ENCODE data around the gene PSENEN.

The PSENEN gene

DNA sequence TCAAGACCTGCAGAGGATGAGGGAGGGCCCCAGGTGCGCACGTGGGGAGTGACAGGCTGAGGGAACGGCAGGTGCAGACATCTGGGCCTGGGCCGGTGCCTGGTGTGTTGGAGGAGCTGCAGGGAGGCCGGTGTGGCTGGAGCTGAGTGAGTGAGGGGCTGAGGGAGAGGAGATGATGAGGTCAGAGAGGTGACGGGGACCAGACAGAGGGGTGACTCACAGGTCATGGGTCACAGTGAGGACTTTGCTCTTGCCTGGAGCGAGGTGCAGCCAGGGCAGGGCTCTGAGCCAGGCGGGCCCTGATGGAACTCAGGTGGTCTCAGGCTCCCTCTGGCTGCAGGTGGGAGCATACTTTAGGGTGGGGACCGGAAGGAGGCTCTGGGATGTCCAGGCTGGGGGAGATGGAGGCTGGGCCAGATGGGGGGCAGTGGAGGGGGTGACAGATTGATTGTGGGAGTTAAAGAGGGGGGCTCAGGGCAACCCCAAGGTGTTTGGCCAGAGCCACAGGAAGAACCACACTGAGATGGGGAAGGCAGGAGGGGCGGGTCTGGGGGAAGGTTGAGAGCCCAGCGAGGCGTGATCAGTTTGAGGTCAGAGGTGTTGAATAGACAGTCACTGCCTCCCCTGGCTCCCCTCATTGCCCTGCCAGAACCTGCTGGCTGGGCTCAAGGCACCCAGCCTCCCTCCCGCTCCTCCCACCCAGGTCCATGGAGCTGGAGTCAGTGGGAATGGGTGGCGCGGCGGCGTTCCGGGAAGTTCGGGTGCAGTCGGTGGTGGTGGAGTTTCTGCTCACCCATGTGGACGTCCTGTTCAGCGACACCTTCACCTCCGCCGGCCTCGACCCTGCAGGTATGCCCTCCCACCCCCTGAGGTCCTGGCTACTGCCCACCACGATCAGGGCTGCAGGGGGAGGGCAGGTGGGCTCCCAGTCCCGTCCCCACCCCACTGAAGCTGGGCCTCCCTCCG is 38.3 kb downstream of the PSENEN start:
- no peaks in the 10 kb centered on the region for H3K27me3 ChIP-seq (ENCODE audit: control insufficient read depth, insufficient read depth, low read length)
- H3K4me3 ChIP-seq (ENCODE audit: low read length), result no peak overlapping the region
- no peaks in the 10 kb centered on the region for H3K9me3 ChIP-seq (replicated peaks; ENCODE audit: low read length)
- no peaks in the 10 kb centered on the region for H3K4me1 ChIP-seq (ENCODE audit: control insufficient read depth, insufficient read depth, low read length)
- no peak overlapping the region for H3K9ac ChIP-seq (ENCODE audit: low read depth, low read length)
- H3K36me3 ChIP-seq (ENCODE audit: insufficient read depth, low read length), result peaks cover 3% of the 10 kb centered on the region
- no peak overlapping the region for H3K4me2 ChIP-seq (ENCODE audit: low read length)

- Histone ChIP-seq H3K4me3 (ENCODE audit: low read length) (no peak overlapping the region), H3K9me3 (replicated peaks; ENCODE audit: low read length) (no peaks in the 10 kb centered on the region), H3K4me1 (ENCODE audit: control insufficient read depth, insufficient read depth, low read length) (no peaks in the 10 kb centered on the region), H3K4me2 (ENCODE audit: low read length) (no peak overlapping the region), H3K36me3 (ENCODE audit: insufficient read depth, low read length) (peaks cover 3% of the 10 kb centered on the region), H3K27me3 (ENCODE audit: control insufficient read depth, insufficient read depth, low read length) (no peaks in the 10 kb centered on the region), H3K9ac (ENCODE audit: low read depth, low read length) (no peak overlapping the region)
These were observed 39.3 kb downstream of the PSENEN start for GRCh38 chr19:35784503-35785338.

DNA sequence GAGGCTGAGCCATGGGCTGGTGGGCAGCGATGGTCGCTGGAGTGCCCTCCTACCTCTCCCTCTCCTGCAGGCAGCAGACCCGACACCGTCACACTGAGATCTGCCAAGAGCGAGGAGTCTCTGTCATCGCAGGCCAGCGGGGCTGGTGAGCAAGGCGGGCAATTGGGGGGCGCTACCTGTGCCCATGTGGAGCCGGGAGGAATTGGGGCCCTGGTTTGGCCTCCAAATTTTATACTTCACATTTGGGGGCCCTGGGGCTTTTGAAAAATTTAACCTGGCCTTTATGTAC is 39.8 kb downstream of the PSENEN start:
- Histone ChIP-seq H3K4me1 (ENCODE audit: control insufficient read depth, insufficient read depth, low read length) (no peaks in the 10 kb centered on the region), H3K9ac (ENCODE audit: low read depth, low read length) (no peak overlapping the region), H3K4me2 (ENCODE audit: low read length) (no peak overlapping the region), H3K9me3 (replicated peaks; ENCODE audit: low read length) (no peaks in the 10 kb centered on the region), H3K36me3 (ENCODE audit: insufficient read depth, low read length) (no peaks in the 10 kb centered on the region), H3K4me3 (ENCODE audit: low read length) (no peak overlapping the region), H3K27me3 (ENCODE audit: control insufficient read depth, insufficient read depth, low read length) (no peaks in the 10 kb centered on the region)

- Histone ChIP-seq H3K4me3 (ENCODE audit: low read length) (no peak overlapping the region), H3K4me1 (ENCODE audit: control insufficient read depth, insufficient read depth, low read length) (no peaks in the 10 kb centered on the region), H3K36me3 (ENCODE audit: insufficient read depth, low read length) (no peaks in the 10 kb centered on the region), H3K9me3 (replicated peaks; ENCODE audit: low read length) (no peaks in the 10 kb centered on the region), H3K9ac (ENCODE audit: low read depth, low read length) (no peak overlapping the region), H3K27me3 (ENCODE audit: control insufficient read depth, insufficient read depth, low read length) (no peaks in the 10 kb centered on the region), H3K4me2 (ENCODE audit: low read length) (no peak overlapping the region)
These were observed 41.1 kb downstream of the PSENEN start for GRCh38 chr19:35786299-35787160.

DNA sequence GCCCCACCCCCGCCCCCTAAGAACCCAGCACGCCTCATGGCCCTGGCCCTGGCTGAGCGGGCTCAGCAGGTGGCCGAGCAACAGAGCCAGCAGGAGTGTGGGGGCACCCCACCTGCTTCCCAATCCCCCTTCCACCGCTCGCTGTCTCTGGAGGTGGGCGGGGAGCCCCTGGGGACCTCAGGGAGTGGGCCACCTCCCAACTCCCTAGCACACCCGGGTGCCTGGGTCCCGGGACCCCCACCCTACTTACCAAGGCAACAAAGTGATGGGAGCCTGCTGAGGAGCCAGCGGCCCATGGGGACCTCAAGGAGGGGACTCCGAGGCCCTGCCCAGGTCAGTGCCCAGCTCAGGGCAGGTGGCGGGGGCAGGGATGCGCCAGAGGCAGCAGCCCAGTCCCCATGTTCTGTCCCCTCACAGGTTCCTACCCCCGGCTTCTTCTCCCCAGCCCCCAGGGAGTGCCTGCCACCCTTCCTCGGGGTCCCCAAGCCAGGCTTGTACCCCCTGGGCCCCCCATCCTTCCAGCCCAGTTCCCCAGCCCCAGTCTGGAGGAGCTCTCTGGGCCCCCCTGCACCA is 41.9 kb downstream of the PSENEN start:
- H3K9me3 ChIP-seq (replicated peaks; ENCODE audit: low read length), result no peaks in the 10 kb centered on the region
- no peaks in the 10 kb centered on the region for H3K4me1 ChIP-seq (ENCODE audit: control insufficient read depth, insufficient read depth, low read length)
- H3K4me2 ChIP-seq (ENCODE audit: low read length), result no peak overlapping the region
- H3K27me3 ChIP-seq (ENCODE audit: control insufficient read depth, insufficient read depth, low read length), result no peaks in the 10 kb centered on the region
- H3K9ac ChIP-seq (ENCODE audit: low read depth, low read length), result no peak overlapping the region
- no peak overlapping the region for H3K4me3 ChIP-seq (ENCODE audit: low read length)
- no peaks in the 10 kb centered on the region for H3K36me3 ChIP-seq (ENCODE audit: insufficient read depth, low read length)

DNA sequence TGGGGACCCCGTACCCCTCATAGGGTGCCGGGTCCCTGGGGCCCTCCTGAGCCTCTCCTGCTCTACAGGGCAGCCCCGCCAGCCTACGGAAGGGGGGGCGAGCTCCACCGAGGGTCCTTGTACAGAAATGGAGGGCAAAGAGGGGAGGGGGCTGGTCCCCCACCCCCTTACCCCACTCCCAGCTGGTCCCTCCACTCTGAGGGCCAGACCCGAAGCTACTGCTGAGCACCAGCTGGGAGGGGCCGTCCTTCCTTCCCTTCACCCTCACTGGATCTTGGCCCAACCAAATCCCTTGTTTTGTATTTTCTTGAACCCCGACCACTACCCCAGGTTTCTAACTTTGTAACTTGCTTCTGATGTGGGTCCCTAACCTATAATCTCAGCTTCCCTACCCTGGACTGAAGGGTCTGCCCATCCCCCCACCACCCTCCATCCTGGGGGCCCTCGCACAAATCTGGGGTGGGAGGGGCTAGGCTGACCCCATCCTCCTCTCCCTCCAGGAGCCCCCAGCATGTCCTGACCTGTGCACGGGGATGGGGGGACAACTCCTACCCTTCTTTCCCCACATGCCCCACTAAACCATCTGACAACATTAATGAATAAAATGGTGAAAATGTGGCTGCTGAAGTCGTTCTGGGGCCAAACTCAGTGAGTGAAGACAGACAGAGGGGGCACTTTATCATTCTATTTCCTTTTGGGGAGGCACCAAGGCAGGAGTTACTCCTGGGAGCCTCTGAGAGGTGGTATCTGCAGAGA is 42.9 kb downstream of the PSENEN start:
- H3K4me1 ChIP-seq (ENCODE audit: control insufficient read depth, insufficient read depth, low read length), result peaks cover 4% of the 10 kb centered on the region
- no peaks in the 10 kb centered on the region for H3K36me3 ChIP-seq (ENCODE audit: insufficient read depth, low read length)
- no peak overlapping the region for H3K4me3 ChIP-seq (ENCODE audit: low read length)
- H3K27me3 ChIP-seq (ENCODE audit: control insufficient read depth, insufficient read depth, low read length), result no peaks in the 10 kb centered on the region
- H3K9ac ChIP-seq (ENCODE audit: low read depth, low read length), result no peak overlapping the region
- no peaks in the 10 kb centered on the region for H3K9me3 ChIP-seq (replicated peaks; ENCODE audit: low read length)
- no peak overlapping the region for H3K4me2 ChIP-seq (ENCODE audit: low read length)

GRCh38 chr19:35789195-35789977 is 43.9 kb downstream of the PSENEN start:
- H3K9me3 ChIP-seq (replicated peaks; ENCODE audit: low read length), result no peaks in the 10 kb centered on the region
- no peak overlapping the region for H3K9ac ChIP-seq (ENCODE audit: low read depth, low read length)
- no peaks in the 10 kb centered on the region for H3K36me3 ChIP-seq (ENCODE audit: insufficient read depth, low read length)
- H3K27me3 ChIP-seq (ENCODE audit: control insufficient read depth, insufficient read depth, low read length), result no peaks in the 10 kb centered on the region
- no peak overlapping the region for H3K4me3 ChIP-seq (ENCODE audit: low read length)
- H3K4me2 ChIP-seq (ENCODE audit: low read length), result no peak overlapping the region
- peaks cover 4% of the 10 kb centered on the region for H3K4me1 ChIP-seq (ENCODE audit: control insufficient read depth, insufficient read depth, low read length)

- Histone ChIP-seq H3K27me3 (ENCODE audit: control insufficient read depth, insufficient read depth, low read length) (no peaks in the 10 kb centered on the region), H3K36me3 (ENCODE audit: insufficient read depth, low read length) (no peaks in the 10 kb centered on the region), H3K4me1 (ENCODE audit: control insufficient read depth, insufficient read depth, low read length) (peaks cover 4% of the 10 kb centered on the region), H3K9ac (ENCODE audit: low read depth, low read length) (no peak overlapping the region), H3K4me2 (ENCODE audit: low read length) (no peak overlapping the region), H3K4me3 (ENCODE audit: low read length) (no peak overlapping the region), H3K9me3 (replicated peaks; ENCODE audit: low read length) (no peaks in the 10 kb centered on the region)
These were observed 44.8 kb downstream of the PSENEN start for GRCh38 chr19:35789978-35790944.

- no peaks in the 10 kb centered on the region for H3K9me3 ChIP-seq (replicated peaks; ENCODE audit: low read length)
- H3K36me3 ChIP-seq (ENCODE audit: insufficient read depth, low read length), result no peaks in the 10 kb centered on the region
- H3K4me3 ChIP-seq (ENCODE audit: low read length), result no peak overlapping the region
- H3K4me1 ChIP-seq (ENCODE audit: control insufficient read depth, insufficient read depth, low read length), result peaks cover 4% of the 10 kb centered on the region
- H3K9ac ChIP-seq (ENCODE audit: low read depth, low read length), result no peak overlapping the region
- no peak overlapping the region for H3K4me2 ChIP-seq (ENCODE audit: low read length)
- peaks cover 6% of the 10 kb centered on the region for H3K27me3 ChIP-seq (ENCODE audit: control insufficient read depth, insufficient read depth, low read length)
These were observed 45.7 kb downstream of the PSENEN start for GRCh38 chr19:35790981-35791813.
